Sigmoid colon (tissue), 4 donors: ENCODE data around the gene ACOX1.

Experiments
- EP300 ChIP-seq, 4 donors: sonication (generic); formaldehyde crosslinking; IDR thresholded peaks; one replicate each; pipeline ENCODE4 v1.6.1; 2017; ENCODE audit warnings: antibody characterized with exemption in 4 of 4
- POLR2A ChIP-seq, 2 donors: fragments of 450-650 bp; IDR thresholded peaks; one replicate each; pipeline ENCODE4 v1.6.1; 2016; ENCODE audit warnings: antibody characterized with exemption in 2 of 2, mild to moderate bottlenecking in 2 of 2, moderate library complexity in 2 of 2
- POLR2AphosphoS5 ChIP-seq, 4 donors: sonication (generic); formaldehyde crosslinking; IDR thresholded peaks; one replicate each; pipeline ENCODE4 v1.6.1; 2017; ENCODE audit warnings: antibody characterized with exemption in 4 of 4
- TF ChIP-seq, protein P1 (sequence below), 4 experiments: fragments of 450-650 bp in 3 of 4; fragments of 200-600 bp in 1 of 4; IDR thresholded peaks; one replicate each; pipeline ENCODE4 v1.5.1; 2016 to 2019; ENCODE audit warnings: antibody characterized with exemption in 4 of 4, mild to moderate bottlenecking in 3 of 4, moderate library complexity in 2 of 4

DNA sequence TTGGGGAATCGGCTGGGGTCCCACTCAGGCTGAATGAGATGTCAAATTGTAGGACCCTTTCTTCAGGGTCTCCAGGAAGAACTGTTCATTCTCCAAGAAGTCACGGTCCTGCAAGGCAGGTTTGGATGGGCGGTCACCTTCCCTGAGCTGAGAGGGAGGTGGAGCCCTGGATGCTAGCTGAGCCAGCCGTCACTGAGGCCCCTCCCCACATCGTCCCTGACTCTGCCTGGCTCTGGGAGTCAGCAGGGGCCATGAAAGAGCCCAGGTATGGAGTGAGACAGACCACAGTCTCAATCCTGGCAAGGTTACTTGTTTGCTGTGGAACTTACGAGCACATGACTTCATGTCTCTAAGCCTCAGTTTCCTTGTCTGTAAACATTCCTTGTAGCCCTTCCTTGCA lies 68.3 kb downstream of the ACOX1 start:
- no peak for TF ChIP-seq POLR2AphosphoS5 (IDR thresholded peaks at IDR 0.05)
- TF ChIP-seq, protein P1, sequence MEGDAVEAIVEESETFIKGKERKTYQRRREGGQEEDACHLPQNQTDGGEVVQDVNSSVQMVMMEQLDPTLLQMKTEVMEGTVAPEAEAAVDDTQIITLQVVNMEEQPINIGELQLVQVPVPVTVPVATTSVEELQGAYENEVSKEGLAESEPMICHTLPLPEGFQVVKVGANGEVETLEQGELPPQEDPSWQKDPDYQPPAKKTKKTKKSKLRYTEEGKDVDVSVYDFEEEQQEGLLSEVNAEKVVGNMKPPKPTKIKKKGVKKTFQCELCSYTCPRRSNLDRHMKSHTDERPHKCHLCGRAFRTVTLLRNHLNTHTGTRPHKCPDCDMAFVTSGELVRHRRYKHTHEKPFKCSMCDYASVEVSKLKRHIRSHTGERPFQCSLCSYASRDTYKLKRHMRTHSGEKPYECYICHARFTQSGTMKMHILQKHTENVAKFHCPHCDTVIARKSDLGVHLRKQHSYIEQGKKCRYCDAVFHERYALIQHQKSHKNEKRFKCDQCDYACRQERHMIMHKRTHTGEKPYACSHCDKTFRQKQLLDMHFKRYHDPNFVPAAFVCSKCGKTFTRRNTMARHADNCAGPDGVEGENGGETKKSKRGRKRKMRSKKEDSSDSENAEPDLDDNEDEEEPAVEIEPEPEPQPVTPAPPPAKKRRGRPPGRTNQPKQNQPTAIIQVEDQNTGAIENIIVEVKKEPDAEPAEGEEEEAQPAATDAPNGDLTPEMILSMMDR (IDR thresholded peaks at IDR 0.05), result no peak
- no peak for TF ChIP-seq POLR2A (IDR thresholded peaks at IDR 0.05)
- TF ChIP-seq EP300 (IDR thresholded peaks at IDR 0.05), result no peak
